Activated naive CD8-positive, alpha-beta T cell treated with anti-CD3 and anti-CD28 coated beads for 36 hours (primary cell): ENCODE measurements around the gene IGLON5. TPM values are rescaled to one million over a fixed set of nuclear protein-coding genes. Genes with fewer than 3 reads are reported as not detected.

ENCODE experiments used
- DNase-seq: peaks from one replicate; pipeline ENCODE4 v3.0.0; 2021
- H3K27ac Mint-ChIP-seq: one replicate; pipeline ENCODE4 v1.8.0; 2022; ENCODE audit warnings: mild to moderate bottlenecking, moderate library complexity, mixed read lengths
- H3K27me3 Mint-ChIP-seq: one replicate; pipeline ENCODE4 v1.8.0; 2022; ENCODE audit warnings: mild to moderate bottlenecking, mixed read lengths
- H3K36me3 Mint-ChIP-seq: one replicate; pipeline ENCODE4 v1.8.0; 2021; ENCODE audit warnings: mild to moderate bottlenecking, mixed read lengths
- H3K4me1 Mint-ChIP-seq: one replicate; pipeline ENCODE4 v1.8.0; 2021; ENCODE audit warnings: mixed read lengths
- H3K4me3 Mint-ChIP-seq: one replicate; pipeline ENCODE4 v1.8.0; 2022; ENCODE audit warnings: mild to moderate bottlenecking, moderate library complexity, mixed read lengths
- H3K9me3 Mint-ChIP-seq: one replicate; pipeline ENCODE4 v1.8.0; 2022; ENCODE audit warnings: mixed read lengths
- total RNA-seq, 2 experiments: library from RNA; stranded (reverse); gene quantifications; one replicate each; pipeline ENCODE4 v1.2.3, GENCODE V29; 2021

Gene IGLON5
- total RNA-seq, 2 experiments from 2014 or later = 0.12 to 0.18 TPM

GRCh38 chr19:51296336-51297093 lies 14.9 kb upstream of the IGLON5 start:
- Mint-ChIP-seq H3K36me3 (no peaks in the 10 kb centered on the region), H3K4me1 (no peaks in the 10 kb centered on the region), H3K27ac (no peak overlapping the region), H3K9me3 (no peaks in the 10 kb centered on the region), H3K27me3 (peaks cover 28% of the 10 kb centered on the region), H3K4me3 (no peak overlapping the region)
- no peak for DNase-seq

- Mint-ChIP-seq H3K27ac (no peak overlapping the region), H3K4me3 (no peak overlapping the region), H3K9me3 (peaks cover under 1% of the 10 kb centered on the region), H3K4me1 (no peaks in the 10 kb centered on the region), H3K36me3 (no peaks in the 10 kb centered on the region), H3K27me3 (peaks cover 28% of the 10 kb centered on the region)
- no peak for DNase-seq
Observed at GRCh38 chr19:51297406-51297805, 14.0 kb upstream of the IGLON5 start.

- Mint-ChIP-seq H3K27ac (no peak overlapping the region), H3K9me3 (peaks cover 10% of the 10 kb centered on the region), H3K36me3 (no peaks in the 10 kb centered on the region), H3K4me3 (no peak overlapping the region), H3K27me3 (peaks cover 35% of the 10 kb centered on the region), H3K4me1 (no peaks in the 10 kb centered on the region)
- DNase-seq = no peak
Observed at GRCh38 chr19:51301266-51301665, 10.2 kb upstream of the IGLON5 start.

GRCh38 chr19:51305479-51305878 lies 6.0 kb upstream of the IGLON5 start:
- Mint-ChIP-seq H3K4me3 (no peak overlapping the region), H3K36me3 (no peaks in the 10 kb centered on the region), H3K27ac (no peak overlapping the region), H3K27me3 (peaks cover 60% of the 10 kb centered on the region), H3K9me3 (peaks cover 26% of the 10 kb centered on the region), H3K4me1 (no peaks in the 10 kb centered on the region)
- no peak for DNase-seq

GRCh38 chr19:51316688-51317087 lies 5.2 kb downstream of the IGLON5 start:
- peaks cover 2% of the 10 kb centered on the region for H3K9me3 Mint-ChIP-seq
- no peak overlapping the region for H3K4me3 Mint-ChIP-seq
- no peak for DNase-seq
- no peaks in the 10 kb centered on the region for H3K4me1 Mint-ChIP-seq
- peaks cover 43% of the 10 kb centered on the region for H3K27me3 Mint-ChIP-seq
- H3K27ac Mint-ChIP-seq = no peak overlapping the region
- H3K36me3 Mint-ChIP-seq = no peaks in the 10 kb centered on the region

GRCh38 chr19:51317376-51317775 lies 5.9 kb downstream of the IGLON5 start:
- DNase-seq = no peak
- Mint-ChIP-seq H3K27me3 (peaks cover 39% of the 10 kb centered on the region), H3K9me3 (peaks cover 2% of the 10 kb centered on the region), H3K4me3 (no peak overlapping the region), H3K4me1 (no peaks in the 10 kb centered on the region), H3K27ac (no peak overlapping the region), H3K36me3 (no peaks in the 10 kb centered on the region)

- H3K27me3 Mint-ChIP-seq = peaks cover 40% of the 10 kb centered on the region
- peaks cover 2% of the 10 kb centered on the region for H3K9me3 Mint-ChIP-seq
- H3K27ac Mint-ChIP-seq = no peak overlapping the region
- no peak for DNase-seq
- H3K4me3 Mint-ChIP-seq = no peak overlapping the region
- no peaks in the 10 kb centered on the region for H3K36me3 Mint-ChIP-seq
- H3K4me1 Mint-ChIP-seq = no peaks in the 10 kb centered on the region
Observed at GRCh38 chr19:51317968-51318367, 6.5 kb downstream of the IGLON5 start.

GRCh38 chr19:51318687-51319648 lies 7.5 kb downstream of the IGLON5 start:
- no peak for DNase-seq
- peaks cover 40% of the 10 kb centered on the region for H3K27me3 Mint-ChIP-seq
- H3K9me3 Mint-ChIP-seq = peaks cover 2% of the 10 kb centered on the region
- H3K4me1 Mint-ChIP-seq = no peaks in the 10 kb centered on the region
- no peaks in the 10 kb centered on the region for H3K36me3 Mint-ChIP-seq
- H3K27ac Mint-ChIP-seq = no peak overlapping the region
- no peak overlapping the region for H3K4me3 Mint-ChIP-seq

GRCh38 chr19:51319649-51320279 lies 8.3 kb downstream of the IGLON5 start:
- H3K4me3 Mint-ChIP-seq = no peak overlapping the region
- peaks cover 2% of the 10 kb centered on the region for H3K9me3 Mint-ChIP-seq
- no peaks in the 10 kb centered on the region for H3K36me3 Mint-ChIP-seq
- H3K4me1 Mint-ChIP-seq = no peaks in the 10 kb centered on the region
- no peak for DNase-seq
- H3K27ac Mint-ChIP-seq = no peak overlapping the region
- H3K27me3 Mint-ChIP-seq = peaks cover 41% of the 10 kb centered on the region

GRCh38 chr19:51320280-51320657 lies 8.8 kb downstream of the IGLON5 start:
- peaks cover 2% of the 10 kb centered on the region for H3K9me3 Mint-ChIP-seq
- H3K4me3 Mint-ChIP-seq = no peak overlapping the region
- H3K27me3 Mint-ChIP-seq = peaks cover 40% of the 10 kb centered on the region
- H3K4me1 Mint-ChIP-seq = no peaks in the 10 kb centered on the region
- no peaks in the 10 kb centered on the region for H3K36me3 Mint-ChIP-seq
- H3K27ac Mint-ChIP-seq = no peak overlapping the region
- no peak for DNase-seq

- no peak overlapping the region for H3K4me3 Mint-ChIP-seq
- no peak overlapping the region for H3K27ac Mint-ChIP-seq
- no peaks in the 10 kb centered on the region for H3K36me3 Mint-ChIP-seq
- H3K27me3 Mint-ChIP-seq = peaks cover 55% of the 10 kb centered on the region
- H3K4me1 Mint-ChIP-seq = peaks cover 4% of the 10 kb centered on the region
- DNase-seq = no peak
- no peaks in the 10 kb centered on the region for H3K9me3 Mint-ChIP-seq
Observed at GRCh38 chr19:51321799-51322198, 10.4 kb downstream of the IGLON5 start.

- peaks cover 65% of the 10 kb centered on the region for H3K27me3 Mint-ChIP-seq
- no peak overlapping the region for H3K4me3 Mint-ChIP-seq
- H3K9me3 Mint-ChIP-seq = no peaks in the 10 kb centered on the region
- DNase-seq = no peak
- no peaks in the 10 kb centered on the region for H3K36me3 Mint-ChIP-seq
- no peak overlapping the region for H3K27ac Mint-ChIP-seq
- peaks cover 7% of the 10 kb centered on the region for H3K4me1 Mint-ChIP-seq
Observed at GRCh38 chr19:51323481-51324166, 12.2 kb downstream of the IGLON5 start.

GRCh38 chr19:51324167-51324481 lies 12.7 kb downstream of the IGLON5 start:
- no peak for DNase-seq
- no peak overlapping the region for H3K4me3 Mint-ChIP-seq
- no peak overlapping the region for H3K27ac Mint-ChIP-seq
- peaks cover 7% of the 10 kb centered on the region for H3K4me1 Mint-ChIP-seq
- no peaks in the 10 kb centered on the region for H3K9me3 Mint-ChIP-seq
- H3K27me3 Mint-ChIP-seq = peaks cover 68% of the 10 kb centered on the region
- no peaks in the 10 kb centered on the region for H3K36me3 Mint-ChIP-seq

- Mint-ChIP-seq H3K4me3 (no peak overlapping the region), H3K9me3 (no peaks in the 10 kb centered on the region), H3K27ac (peak overlapping the region; percentile 6), H3K36me3 (no peaks in the 10 kb centered on the region), H3K4me1 (peaks cover 7% of the 10 kb centered on the region), H3K27me3 (peaks cover 79% of the 10 kb centered on the region)
- no peak for DNase-seq
Observed at GRCh38 chr19:51325161-51325976, 13.9 kb downstream of the IGLON5 start.
